Measurements from ENCODE around the gene SEMA3B.

- TF ChIP-seq POLR2AphosphoS5 (IDR thresholded peaks at IDR 0.05; ENCODE audit: low read depth, low read length) (no peak), POLR2A (IDR thresholded peaks at IDR 0.05; ENCODE audit: low read depth, low read length) (no peak), TAF1 (IDR thresholded peaks at IDR 0.05; ENCODE audit: low read depth, low read length) (no peak), SPI1 (IDR thresholded peaks at IDR 0.05; ENCODE audit: low read depth, low read length) (no peak), POU2F2 (IDR thresholded peaks at IDR 0.05; ENCODE audit: low read depth, low read length) (no peak)
These were observed 6.4 kb downstream of the SEMA3B start for GRCh38 chr3:50275141-50275995.
